HG03280 (cell line): ENCODE results near the gene SMIM8.

ENCODE experiments used
- ATAC-seq: cut with Tn5 transposase; IDR thresholded peaks from one replicate; pipeline ENCODE4 v1.9.1; 2021; ENCODE audit warnings: mild to moderate bottlenecking, moderate library complexity; ENCODE audit not compliant: unreplicated experiment

Gene SMIM8

GRCh38 chr6:87382861-87383260 is 60.5 kb downstream of the SMIM8 start:
- ATAC-seq = no peak

DNA sequence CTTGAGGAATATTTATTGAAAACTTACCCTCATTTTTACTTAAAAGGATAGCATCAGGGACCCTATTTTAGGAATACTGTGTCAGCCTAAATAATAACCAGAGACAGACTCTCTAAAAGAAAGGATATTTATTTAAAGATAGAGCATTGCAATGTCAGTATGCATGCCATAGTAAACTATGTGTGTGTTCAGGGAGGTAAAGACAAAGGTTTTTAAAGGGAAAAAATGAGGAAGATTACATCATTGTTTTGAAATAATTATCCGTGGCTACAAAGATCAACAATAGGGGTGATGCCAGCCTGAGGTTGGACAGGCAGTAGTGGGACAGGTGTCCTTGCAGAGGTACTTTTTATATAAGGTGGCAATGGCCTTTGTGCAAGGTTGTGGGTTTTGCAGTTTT is 61.6 kb downstream of the SMIM8 start:
- no peak for ATAC-seq

- no peak for ATAC-seq
Measured at GRCh38 chr6:87384449-87384848, 62.1 kb downstream of the SMIM8 start.

DNA sequence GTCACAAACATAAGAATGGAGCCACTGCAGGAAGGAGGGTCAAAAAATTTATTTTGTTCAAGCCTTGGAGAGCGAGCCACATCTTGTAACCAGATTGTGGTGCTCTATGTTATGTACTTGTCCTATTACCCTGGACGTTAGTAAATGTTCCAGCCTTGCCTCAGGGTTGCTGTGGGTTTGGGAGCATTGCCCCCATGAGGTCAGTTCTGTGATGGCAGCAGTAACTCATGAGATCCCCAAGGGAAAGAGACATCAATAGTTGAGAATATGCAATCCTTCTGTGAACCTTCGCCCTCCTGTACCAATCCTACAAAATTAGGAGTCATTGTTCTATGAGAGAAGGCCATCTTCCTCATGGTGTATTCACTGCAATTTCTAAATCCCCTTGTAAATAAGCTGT is 68.9 kb downstream of the SMIM8 start:
- ATAC-seq = no peak
